GM23338 (cell line): ENCODE data around the gene L3MBTL2. TPM values are rescaled to one million over a fixed set of nuclear protein-coding genes. Genes with fewer than 3 reads are reported as not detected.

ENCODE experiments used
- ATAC-seq: fragments of 200-7000 bp; cut with Tn5 transposase; 3 replicates; pipeline ENCODE4 v1.9.1; 2020
- DNase-seq: peaks from one replicate; pipeline ENCODE4 v3.0.0-alpha.2; 2015; ENCODE audit warnings: low spot score
- H2AFZ ChIP-seq: fragments of 200-600 bp; sonication (generic); 2 replicates; pipeline ENCODE4 v1.8.0; 2016; ENCODE audit warnings: antibody characterized with exemption, mild to moderate bottlenecking, moderate library complexity
- H3F3A ChIP-seq: fragments of 200-600 bp; sonication (generic); replicated peaks from 2 replicates; pipeline ENCODE4 v1.8.0; 2017; ENCODE audit warnings: antibody characterized with exemption, mixed run types, low read depth
- H3K27ac ChIP-seq: fragments of 200-600 bp; sonication (generic); 2 replicates; pipeline ENCODE4 v1.6.1; 2016; ENCODE audit warnings: low read depth
- H3K27me3 ChIP-seq: fragments of 200-600 bp; sonication (generic); 2 replicates; pipeline ENCODE4 v1.8.0; 2016; ENCODE audit warnings: mild to moderate bottlenecking, mixed run types, moderate library complexity; ENCODE audit not compliant: insufficient read depth
- H3K36me3 ChIP-seq: fragments of 200-600 bp; sonication (generic); 2 replicates; pipeline ENCODE4 v1.8.0; 2016; ENCODE audit warnings: mild to moderate bottlenecking; ENCODE audit not compliant: insufficient read depth
- H3K4me1 ChIP-seq: fragments of 200-600 bp; sonication (generic); 2 replicates; pipeline ENCODE4 v1.8.0; 2016; ENCODE audit warnings: mild to moderate bottlenecking, moderate library complexity; ENCODE audit not compliant: insufficient read depth
- H3K4me2 ChIP-seq: fragments of 200-600 bp; sonication (generic); 2 replicates; pipeline ENCODE4 v1.7.1; 2017; ENCODE audit warnings: mixed run types
- H3K4me3 ChIP-seq: fragments of 200-600 bp; sonication (generic); 2 replicates; pipeline ENCODE4 v1.6.1; 2016; ENCODE audit warnings: mixed run types
- H3K79me2 ChIP-seq: fragments of 200-600 bp; sonication (generic); replicated peaks from 2 replicates; pipeline ENCODE4 v1.8.0; 2017; ENCODE audit warnings: mild to moderate bottlenecking; ENCODE audit not compliant: insufficient read depth
- H3K9me2 ChIP-seq: fragments of 200-600 bp; sonication (generic); 2 replicates; pipeline ENCODE4 v1.8.0; 2017; ENCODE audit not compliant: insufficient read depth
- H4K20me1 ChIP-seq: fragments of 200-600 bp; sonication (generic); replicated peaks from 2 replicates; pipeline ENCODE4 v1.8.0; 2017; ENCODE audit warnings: mild to moderate bottlenecking; ENCODE audit not compliant: insufficient read depth
- H3K27ac Mint-ChIP-seq: 2 replicates; pipeline ENCODE4 v1.8.0; 2020; ENCODE audit warnings: inconsistent platforms, mild to moderate bottlenecking, moderate library complexity, mixed read lengths
- H3K27me3 Mint-ChIP-seq: 3 replicates; pipeline ENCODE4 v1.8.0; 2022; ENCODE audit warnings: low read depth, mild to moderate bottlenecking, moderate library complexity, mixed read lengths, inconsistent platforms; ENCODE audit not compliant: insufficient read depth, poor library complexity
- H3K36me3 Mint-ChIP-seq: 3 replicates; pipeline ENCODE4 v1.8.0; 2021; ENCODE audit warnings: low read depth, mild to moderate bottlenecking, inconsistent platforms, moderate library complexity, mixed read lengths
- H3K4me1 Mint-ChIP-seq: 3 replicates; pipeline ENCODE4 v1.8.0; 2020; ENCODE audit warnings: mild to moderate bottlenecking, inconsistent platforms, mixed read lengths
- H3K4me3 Mint-ChIP-seq: 3 replicates; pipeline ENCODE4 v1.8.0; 2021; ENCODE audit warnings: moderate library complexity, mild to moderate bottlenecking, inconsistent platforms, mixed read lengths
- H3K9me3 Mint-ChIP-seq: 3 replicates; pipeline ENCODE4 v1.8.0; 2020; ENCODE audit warnings: moderate library complexity, mild to moderate bottlenecking, inconsistent platforms, mixed read lengths
- CREB1 ChIP-seq: fragments of 250-450 bp; sonication (Bioruptor Pico); IDR thresholded peaks from 2 replicates; pipeline ENCODE4 v1.5.0; 2020; ENCODE audit warnings: low read depth, mild to moderate bottlenecking, moderate library complexity
- ETS1 ChIP-seq: IDR thresholded peaks from 2 replicates; pipeline ENCODE4 v1.6.1; 2016; ENCODE audit warnings: antibody characterized with exemption
- NANOG ChIP-seq: IDR thresholded peaks from 2 replicates; pipeline ENCODE4 v1.6.1; 2016; ENCODE audit warnings: antibody characterized with exemption, borderline replicate concordance
- POLR2AphosphoS5 ChIP-seq: IDR thresholded peaks from 2 replicates; pipeline ENCODE4 v1.6.1; 2016; ENCODE audit warnings: antibody characterized with exemption, low read depth
- REST ChIP-seq: IDR thresholded peaks from one replicate; pipeline ENCODE4 v1.6.1; 2018; ENCODE audit warnings: antibody characterized with exemption; ENCODE audit not compliant: unreplicated experiment
- STAT1 ChIP-seq: IDR thresholded peaks from one replicate; pipeline ENCODE4 v1.6.1; 2016; ENCODE audit warnings: antibody characterized with exemption; ENCODE audit not compliant: unreplicated experiment
- ZNF114 ChIP-seq: fragments of 250-450 bp; sonication (Bioruptor Pico); IDR thresholded peaks from 2 replicates; pipeline ENCODE4 v1.5.0; 2020; ENCODE audit warnings: mild to moderate bottlenecking, moderate library complexity
- ZNF331 ChIP-seq: fragments of 250-450 bp; sonication (Bioruptor Pico); IDR thresholded peaks from 2 replicates; pipeline ENCODE4 v1.5.0; 2020; ENCODE audit warnings: low read depth, mild to moderate bottlenecking, moderate library complexity
- polyA plus RNA-seq: library from polyadenylated mRNA; unstranded; fragments of >200 nt; fragmentation: Nextera tagmentation; extraction: Ambion mirVana; gene quantifications from 2 replicates; pipeline ENCODE4 v1.2.1, GENCODE V29; 2016
- total RNA-seq: library from RNA; depleted of rRNA; stranded (reverse); fragments of >200 nt; shearing (Covaris generic); gene quantifications from 2 replicates; pipeline ENCODE4 v1.2.3, GENCODE V29; 2014
- TF ChIP-seq, protein P1 (sequence below), 2 experiments: fragments of 200-600 bp in 1 of 2; sonication (generic) in 1 of 2; conservative IDR thresholded peaks; 2 replicates each; pipeline versions ENCODE4 v1.5.1 to v1.6.1; 2016 to 2017; ENCODE audit warnings: antibody characterized with exemption in 2 of 2, low read depth in 2 of 2, mild to moderate bottlenecking in 2 of 2, moderate library complexity in 1 of 2

L3MBTL2 gene
- total and polyA plus RNA-seq, 2 experiments from 2014 or later: 13.9 to 27.1 TPM

DNA sequence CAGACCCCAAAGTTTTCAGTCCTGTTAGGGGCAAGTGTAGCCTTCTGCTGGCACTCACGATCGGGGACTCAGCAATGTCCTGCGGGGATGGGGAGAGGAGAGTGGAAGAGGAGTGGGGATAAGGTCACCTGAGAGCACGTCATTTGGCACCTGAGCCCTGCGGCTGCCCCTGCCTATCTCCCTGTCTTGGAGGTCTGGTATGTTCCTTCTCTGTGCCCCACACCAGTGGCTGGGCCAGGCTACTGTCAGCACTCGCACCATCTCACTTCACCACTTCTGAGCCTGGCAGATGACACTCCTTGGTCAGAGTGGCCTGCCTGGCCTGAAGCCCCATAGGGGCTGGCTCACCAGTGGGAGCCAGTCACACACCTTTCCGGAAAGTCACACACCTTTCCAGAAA, 55.8 kb downstream of the L3MBTL2 start (continued):
- TF ChIP-seq ETS1 (no peak), NANOG (no peak), CREB1 (CRISPR knock-in tag) (no peak), POLR2AphosphoS5 (no peak), ZNF331 (CRISPR knock-in tag) (no peak)
- TF ChIP-seq, protein P1, sequence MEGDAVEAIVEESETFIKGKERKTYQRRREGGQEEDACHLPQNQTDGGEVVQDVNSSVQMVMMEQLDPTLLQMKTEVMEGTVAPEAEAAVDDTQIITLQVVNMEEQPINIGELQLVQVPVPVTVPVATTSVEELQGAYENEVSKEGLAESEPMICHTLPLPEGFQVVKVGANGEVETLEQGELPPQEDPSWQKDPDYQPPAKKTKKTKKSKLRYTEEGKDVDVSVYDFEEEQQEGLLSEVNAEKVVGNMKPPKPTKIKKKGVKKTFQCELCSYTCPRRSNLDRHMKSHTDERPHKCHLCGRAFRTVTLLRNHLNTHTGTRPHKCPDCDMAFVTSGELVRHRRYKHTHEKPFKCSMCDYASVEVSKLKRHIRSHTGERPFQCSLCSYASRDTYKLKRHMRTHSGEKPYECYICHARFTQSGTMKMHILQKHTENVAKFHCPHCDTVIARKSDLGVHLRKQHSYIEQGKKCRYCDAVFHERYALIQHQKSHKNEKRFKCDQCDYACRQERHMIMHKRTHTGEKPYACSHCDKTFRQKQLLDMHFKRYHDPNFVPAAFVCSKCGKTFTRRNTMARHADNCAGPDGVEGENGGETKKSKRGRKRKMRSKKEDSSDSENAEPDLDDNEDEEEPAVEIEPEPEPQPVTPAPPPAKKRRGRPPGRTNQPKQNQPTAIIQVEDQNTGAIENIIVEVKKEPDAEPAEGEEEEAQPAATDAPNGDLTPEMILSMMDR (conservative IDR thresholded peaks at IDR 0.05; ENCODE audit: low read depth in 2 of 2): no peak

- Histone ChIP-seq H3K4me3 (no peak overlapping the region), H3K79me2 (no peaks in the 10 kb centered on the region), H3K4me1 (no peaks in the 10 kb centered on the region), H3K36me3 (peaks cover 72% of the 10 kb centered on the region), H3K27me3 (no peaks in the 10 kb centered on the region), H3K9me2 (no peaks in the 10 kb centered on the region), H3K4me2 (no peak overlapping the region), H4K20me1 (peaks cover 30% of the 10 kb centered on the region), H3K27ac (no peak overlapping the region), H3F3A (peaks cover 7% of the 10 kb centered on the region; the same call in 1 of the 2 replicates), H2AFZ (no peak overlapping the region)
- no peak overlapping the region for H3K4me3 Mint-ChIP-seq
- H3K9me3 Mint-ChIP-seq: no peaks in the 10 kb centered on the region
- H3K27ac Mint-ChIP-seq: no peak overlapping the region
- peaks cover 10% of the 10 kb centered on the region for H3K4me1 Mint-ChIP-seq
- TF ChIP-seq CREB1 (CRISPR knock-in tag): no peak
- no peak for TF ChIP-seq STAT1
- no peak for TF ChIP-seq REST
- no peak for TF ChIP-seq ZNF114 (CRISPR knock-in tag)
- ATAC-seq (no peak), DNase-seq (no peak)
- peaks cover 95% of the 10 kb centered on the region for H3K36me3 Mint-ChIP-seq
- H3K27me3 Mint-ChIP-seq: peaks cover 10% of the 10 kb centered on the region
These were observed 56.6 kb downstream of the L3MBTL2 start for GRCh38 chr22:41261541-41262249.
